Fibroblast of skin of back (primary cell): Measurements from ENCODE around the gene MIP.
A peak's percentile ranks its signal among the peaks of the same experiment; 100 is the strongest.
"Not testable (repeated sequence)": the region's sequence is repeated elsewhere in the genome, so short reads cannot be mapped to it uniquely, and the experiment has no call there.

Source experiments
- DNase-seq: peaks from one replicate; pipeline ENCODE4 v3.0.0-alpha.2; 2013

Gene MIP

GRCh38 chr12:56462565-56462964 lies 8.1 kb upstream of the MIP start:
- no peak for DNase-seq

DNA sequence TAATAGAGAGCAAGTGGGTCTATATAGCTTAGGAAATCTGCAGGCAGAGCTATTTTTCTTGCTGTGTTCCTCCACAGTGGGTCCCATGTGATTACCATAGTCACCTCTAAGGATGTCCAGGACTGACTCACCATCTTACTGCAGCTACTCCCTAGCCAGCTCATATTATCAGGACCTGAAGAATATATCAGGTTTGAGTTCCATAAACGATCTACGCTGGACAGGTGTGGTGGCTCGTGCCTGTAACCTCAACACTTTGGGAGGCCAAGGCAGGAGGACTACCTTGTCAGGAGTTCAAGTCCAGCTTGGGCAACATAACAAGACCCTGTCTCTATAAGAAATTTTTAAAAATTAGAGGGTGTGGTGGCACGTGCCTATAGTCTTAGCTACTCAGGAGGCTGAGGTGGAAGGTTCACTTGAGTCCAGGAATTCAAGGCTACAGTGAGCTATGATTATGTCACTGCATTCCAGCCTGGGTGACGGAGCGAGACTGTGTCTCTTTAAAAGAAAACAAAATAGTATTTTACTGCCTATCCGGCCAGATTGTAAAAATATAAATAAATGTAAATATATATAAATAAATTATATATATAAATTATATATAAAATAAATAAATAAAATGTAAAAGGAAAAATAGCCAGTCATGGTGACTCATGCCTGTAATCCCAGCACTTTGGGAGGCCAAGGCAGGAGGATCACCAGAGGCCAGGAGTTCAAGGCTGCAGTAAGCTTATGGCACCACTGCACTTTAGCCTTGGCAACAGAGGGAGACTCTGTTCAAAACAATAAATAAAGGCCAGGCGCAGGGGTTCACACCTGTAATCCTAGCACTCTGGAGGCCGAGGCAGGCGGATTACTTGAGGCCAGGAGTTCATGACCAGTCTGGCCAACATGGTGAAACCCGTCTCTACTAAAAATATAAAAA lies 7.0 kb upstream of the MIP start:
- DNase-seq = peak; percentile 45

GRCh38 chr12:56457817-56458216 lies 3.4 kb upstream of the MIP start:
- DNase-seq = no peak

GRCh38 chr12:56451147-56451546 lies 3.3 kb downstream of the MIP start:
- no peak for DNase-seq

DNA sequence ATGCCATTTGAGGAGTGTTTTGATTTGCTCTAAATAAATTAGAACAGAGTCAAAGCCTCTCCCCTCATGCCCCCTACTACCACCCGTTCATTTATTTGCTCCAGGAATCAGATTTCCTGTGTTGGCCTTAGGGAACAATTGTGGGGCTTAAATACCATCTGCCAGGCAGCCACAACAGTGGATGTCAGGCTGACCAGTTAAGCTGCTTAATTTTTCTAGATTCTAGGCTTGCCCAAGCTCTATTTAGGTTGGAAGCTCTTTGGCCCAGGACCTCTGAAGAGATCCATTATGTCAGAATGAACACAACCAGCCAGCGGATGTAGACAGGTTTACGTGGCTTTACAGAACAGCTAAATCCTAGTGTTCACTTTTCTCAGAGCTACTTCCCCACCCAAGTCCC lies 4.2 kb downstream of the MIP start:
- DNase-seq = no peak

DNA sequence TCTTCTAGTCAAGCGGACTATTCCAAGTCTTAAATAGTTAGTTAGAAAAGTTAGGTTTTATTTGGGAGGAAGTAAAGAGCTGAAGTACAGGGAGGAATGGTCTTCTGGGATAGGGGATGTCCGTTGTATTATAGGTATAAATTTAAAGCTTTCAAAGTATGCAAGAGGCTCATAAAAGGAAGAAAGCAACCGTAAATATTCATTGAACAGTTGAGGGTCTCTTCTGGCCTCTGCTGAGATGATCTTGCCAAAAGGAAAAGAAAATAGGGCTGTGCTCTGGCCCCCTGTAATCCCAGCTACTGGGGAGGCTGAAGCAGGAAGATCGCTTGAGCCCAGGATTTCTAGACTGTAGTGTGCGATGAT lies 4.9 kb downstream of the MIP start:
- no peak for DNase-seq

- DNase-seq = peak; percentile 90
Measured at GRCh38 chr12:56448860-56449621, 5.4 kb downstream of the MIP start, which contains the start of gene TIMELESS. TSS of gene TIMELESS (minus strand) at chr12:56449426. CDS start at chr12:56434170, 15,256 bp downstream.

- not testable (repeated sequence) for DNase-seq
Measured at GRCh38 chr12:56443208-56443607, 11.2 kb downstream of the MIP start.

DNA sequence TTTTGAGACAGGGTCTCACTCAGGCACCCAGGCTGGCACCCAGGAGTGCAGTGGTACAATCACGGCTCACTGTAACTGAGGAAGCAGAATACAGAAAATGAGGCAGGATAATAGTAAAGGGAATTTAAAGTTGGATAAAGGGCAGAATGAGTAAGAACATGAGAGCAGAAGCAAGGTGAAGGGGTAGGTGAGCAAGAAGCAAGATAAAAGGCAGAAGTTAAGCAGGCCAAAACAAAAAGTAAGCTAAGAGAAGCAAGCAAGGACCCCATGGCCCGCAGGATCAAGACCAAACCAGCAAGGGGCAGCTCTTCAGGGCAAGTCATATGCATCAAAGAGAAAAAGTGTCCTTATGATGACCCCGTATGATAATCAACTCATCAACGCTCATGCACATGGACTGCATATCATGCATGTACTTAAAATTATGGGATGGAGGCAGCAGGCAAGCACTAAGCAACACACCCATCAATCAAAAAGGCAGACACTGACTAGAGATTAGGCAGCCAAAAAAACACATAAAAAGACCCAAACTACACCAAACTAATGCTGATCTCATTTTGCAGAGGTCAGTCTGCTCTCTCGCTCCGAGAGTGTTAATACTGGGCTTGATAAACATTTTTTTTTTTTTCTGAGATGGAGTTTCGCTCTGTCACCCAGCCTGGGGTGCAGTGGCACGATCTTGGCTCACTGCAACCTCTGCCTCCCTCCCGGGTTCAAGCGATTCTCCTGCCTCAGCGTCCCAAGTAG lies 16.9 kb downstream of the MIP start:
- DNase-seq = no peak

DNA sequence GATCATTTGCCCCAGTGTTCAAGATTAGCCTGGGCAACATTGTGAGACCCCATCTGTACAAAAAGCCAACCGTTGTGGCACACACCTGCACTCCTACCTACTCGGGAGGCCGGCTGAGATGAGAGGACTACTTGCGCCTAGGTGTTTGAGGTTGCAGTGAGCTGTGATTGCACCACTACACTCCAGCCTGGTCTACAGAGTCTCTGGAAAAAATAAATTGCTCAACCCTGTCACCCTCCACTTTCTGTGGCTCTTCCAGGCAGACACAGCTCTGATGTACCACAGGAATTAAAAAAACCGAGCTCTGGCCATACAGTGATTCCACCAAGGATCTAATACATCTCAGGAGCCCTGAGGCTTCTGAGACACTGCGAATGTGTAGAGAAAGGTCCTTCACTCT lies 19.6 kb downstream of the MIP start:
- DNase-seq = no peak

DNA sequence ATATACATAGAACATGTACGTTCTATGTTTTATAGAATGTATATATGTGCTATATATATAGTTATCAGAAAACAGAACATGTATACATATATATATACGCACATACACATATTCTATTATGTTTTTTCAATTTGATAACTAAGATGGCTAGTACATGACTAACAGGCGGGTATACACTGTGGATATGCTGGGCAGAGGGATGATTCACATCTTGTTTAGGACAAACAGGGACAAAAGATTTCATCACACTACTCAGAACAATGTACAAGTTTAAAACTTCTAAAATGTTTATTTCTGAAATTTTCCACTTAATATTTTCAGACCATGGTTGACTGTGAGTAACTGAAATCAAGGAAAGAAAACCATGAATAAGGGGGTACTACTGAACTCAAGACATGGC lies 22.6 kb downstream of the MIP start:
- DNase-seq = no peak

- DNase-seq = no peak
Measured at GRCh38 chr12:56431288-56431687, 23.2 kb downstream of the MIP start.

DNA sequence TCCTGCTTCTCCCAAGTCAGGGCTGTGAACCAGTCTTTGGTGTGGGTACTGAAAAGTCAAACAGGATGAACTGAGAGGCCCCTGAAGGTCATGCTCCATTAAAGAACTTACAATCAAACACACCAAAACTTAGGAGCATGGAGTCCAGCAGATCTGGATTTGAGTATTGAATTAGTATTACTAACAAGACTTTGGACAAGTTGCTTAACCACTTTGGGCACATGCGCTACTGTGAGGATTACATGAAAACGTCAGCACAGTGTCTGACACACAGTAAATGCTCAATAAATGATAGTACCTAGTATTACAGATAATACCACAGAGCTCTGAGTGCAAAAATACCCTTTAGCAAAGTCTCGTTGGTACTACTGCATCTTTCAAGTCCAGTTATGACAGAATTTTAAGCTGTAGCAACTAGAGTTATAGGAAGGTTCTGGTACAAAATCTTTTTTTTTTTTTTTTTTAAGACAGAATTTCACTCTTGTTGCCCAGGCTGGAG lies 28.5 kb downstream of the MIP start:
- no peak for DNase-seq

DNA sequence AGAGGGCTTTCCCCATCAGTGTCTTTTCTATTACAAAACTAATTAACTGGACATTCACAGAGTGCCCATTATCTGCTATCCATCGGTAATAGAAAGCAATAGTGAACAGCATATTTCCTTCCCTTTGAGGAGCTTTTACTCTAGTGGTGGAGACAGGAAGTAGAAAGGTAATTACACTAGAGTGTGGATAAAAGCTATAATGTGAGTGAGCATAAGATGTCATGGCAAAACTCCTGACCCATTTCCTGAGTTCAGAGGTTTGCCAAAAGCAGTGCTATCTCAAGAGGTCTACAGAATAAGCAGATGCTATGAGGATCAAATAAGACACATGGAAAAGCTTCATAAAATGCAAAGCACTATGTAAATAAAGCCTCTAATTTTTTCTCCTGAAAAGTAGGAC lies 29.3 kb downstream of the MIP start:
- no peak for DNase-seq

DNA sequence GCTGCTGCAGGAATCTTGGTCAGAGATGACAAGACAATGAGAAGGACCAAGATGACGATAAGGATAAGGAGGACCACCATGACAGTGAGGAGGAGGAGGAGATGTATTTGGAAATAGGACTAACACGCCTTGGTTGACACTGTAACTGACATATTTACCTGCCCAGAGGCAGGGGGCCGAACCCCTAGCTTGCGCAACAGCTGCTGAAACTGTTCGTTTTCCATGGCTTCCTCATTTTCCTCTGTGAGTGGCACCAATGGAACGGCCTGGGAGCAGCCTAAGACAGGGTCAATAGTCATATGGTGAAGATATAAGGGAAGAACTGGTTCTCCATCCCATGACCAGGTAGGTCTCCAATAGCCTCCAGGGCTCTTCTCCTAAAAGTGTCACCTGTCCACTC lies 34.0 kb downstream of the MIP start:
- DNase-seq = no peak

DNA sequence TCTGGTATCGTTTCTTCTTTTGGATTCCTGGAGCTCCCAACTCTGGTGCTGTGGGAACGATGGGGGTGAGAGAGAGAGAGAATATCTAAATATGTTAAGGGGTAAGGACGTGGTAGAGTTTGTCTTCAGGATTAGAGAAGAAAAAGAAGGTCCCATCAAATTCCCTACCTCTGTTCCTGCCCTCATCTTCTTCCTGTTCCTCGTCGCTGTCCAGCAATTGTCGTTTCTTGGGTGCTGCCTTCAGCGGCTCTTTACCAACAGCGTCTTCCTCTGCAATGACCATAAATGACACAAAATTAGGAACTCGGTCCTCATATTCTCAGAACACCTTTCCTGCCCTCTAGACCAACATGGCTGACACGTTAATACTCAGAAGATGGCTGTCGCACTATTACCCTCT lies 36.7 kb downstream of the MIP start:
- DNase-seq = no peak

GRCh38 chr12:56414401-56414800 lies 40.1 kb downstream of the MIP start:
- no peak for DNase-seq

- DNase-seq = no peak
Measured at GRCh38 chr12:56413392-56413791, 41.1 kb downstream of the MIP start.

DNA sequence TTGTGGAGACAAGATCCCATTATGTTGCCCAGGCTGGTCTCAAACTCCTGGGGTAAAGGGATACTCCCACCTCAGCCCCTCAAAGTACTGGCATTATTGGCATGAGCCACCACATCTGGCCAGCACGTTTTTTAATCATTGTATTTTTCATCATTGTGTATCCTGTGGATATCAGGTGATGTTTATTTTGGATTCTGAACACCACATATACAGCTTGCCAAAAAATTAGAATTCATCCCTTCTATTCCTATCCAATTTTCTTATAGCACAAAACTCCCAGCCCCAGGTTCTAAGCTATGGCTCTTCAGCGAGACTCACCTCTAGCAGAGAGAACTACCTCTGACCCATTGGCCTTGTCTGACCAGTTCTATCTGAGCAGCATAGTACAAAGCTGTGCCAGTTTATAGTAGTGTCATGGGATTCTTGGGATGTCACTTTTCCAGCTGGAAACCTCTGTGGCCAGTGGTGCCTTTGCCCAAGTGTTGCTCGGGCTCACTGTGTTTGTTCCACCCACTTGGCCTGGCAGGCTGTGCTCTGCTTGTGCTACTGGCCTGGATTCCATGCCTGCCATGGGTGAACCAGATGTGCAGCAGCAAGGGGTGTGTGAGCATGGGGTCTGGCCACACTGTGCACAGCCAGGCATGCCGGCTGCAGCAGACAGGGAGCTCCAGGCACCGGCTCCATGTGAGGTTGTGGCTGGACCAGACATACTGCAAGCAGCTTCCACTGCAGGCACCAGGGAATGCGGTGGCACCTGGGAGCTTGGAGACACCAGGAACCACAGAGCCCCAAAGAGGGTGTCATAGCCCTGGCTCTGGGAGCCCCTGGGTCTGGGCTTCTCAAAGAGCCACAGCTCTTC lies 42.4 kb downstream of the MIP start:
- DNase-seq = no peak

DNA sequence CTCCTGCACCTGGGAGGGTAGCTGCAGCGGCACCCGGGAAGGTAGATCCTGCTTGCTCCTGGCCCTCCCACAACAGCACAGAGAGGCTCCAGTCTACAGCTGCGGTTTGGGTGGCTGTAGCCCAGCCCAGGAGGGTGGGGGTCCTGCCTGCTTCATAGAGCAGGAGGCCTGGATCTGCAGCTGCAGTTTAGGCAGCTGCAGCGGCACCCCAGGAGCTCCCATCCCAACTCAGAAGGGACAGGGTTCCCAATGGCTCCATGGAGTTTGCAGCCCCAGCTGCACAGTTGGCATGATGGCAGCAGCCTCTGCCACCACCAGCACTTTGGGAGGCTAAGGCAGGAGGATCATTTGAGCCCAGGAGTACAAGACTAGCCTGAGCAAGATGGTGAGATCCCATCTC lies 43.7 kb downstream of the MIP start:
- no peak for DNase-seq

- DNase-seq = no peak
Measured at GRCh38 chr12:56408799-56409417, 45.5 kb downstream of the MIP start.
